ENCODE results near the gene POLR1F. TPM values are rescaled to one million over a fixed set of nuclear protein-coding genes. Genes with fewer than 3 reads are reported as not detected.

POLR1F gene
- total RNA-seq, 1 experiment from 2014 or later: 21.1 TPM

- ChIA-PET CTCF (interaction anchor here (1.8 kb wide), 1 partner anchor 429 kb away, joined by 5 read pairs; no protein-coding TSS in a partner anchor), RAD21 (ENCODE audit: low non-redundant PET in 1 of 2, low total read pairs in 2 of 2, uncharacterized antibody in 2 of 2, unreplicated experiment in 2 of 2) (no interaction called here), POLR2A (no interaction called here)
- no peak overlapping the region for H3K4me2 ChIP-seq (ENCODE audit: low read length)
- H3K79me2 ChIP-seq (ENCODE audit: insufficient read depth, low read length): no peaks in the 10 kb centered on the region
- ATAC-seq: no peak
- H3K9ac ChIP-seq (ENCODE audit: low read length): no peak overlapping the region
- H4K20me1 ChIP-seq (ENCODE audit: insufficient read depth): no peaks in the 10 kb centered on the region
- H3K9me2 ChIP-seq (ENCODE audit: insufficient read depth): no peaks in the 10 kb centered on the region
- no peaks in the 10 kb centered on the region for H3K27me3 ChIP-seq (ENCODE audit: insufficient read depth, low read length)
- BruUV-seq (replicated peaks): no TSS peak
- intact Hi-C loops (cut with micrococcal nuclease): no loop called here
- H3K9me3 ChIP-seq (ENCODE audit: control insufficient read depth in 1 of 2, insufficient read depth in 1 of 2, low read depth in 1 of 2, low read length in 2 of 2): no peaks in the 10 kb centered on the region
- no peaks in the 10 kb centered on the region for H3K4me1 ChIP-seq (ENCODE audit: control insufficient read depth in 1 of 2, insufficient read depth in 2 of 2, low read length in 2 of 2)
- no peaks in the 10 kb centered on the region for H3K36me3 ChIP-seq (ENCODE audit: control insufficient read depth in 1 of 2, insufficient read depth in 2 of 2, low read length in 2 of 2)
- H2AFZ ChIP-seq (ENCODE audit: low read depth, low read length, poor library complexity, severe bottlenecking): peak overlapping the region; percentile 61
- no peak for DNase-seq (ENCODE audit: low read depth, low spot score)
- no peak overlapping the region for H3K27ac ChIP-seq (ENCODE audit: low read depth, low read length)
- H3K4me3 ChIP-seq (replicated peaks in 1 of 2; ENCODE audit: low read depth in 1 of 2, low read length in 2 of 2): no peak overlapping the region
- no peak for TF ChIP-seq ELF1 (IDR thresholded peaks at IDR 0.05; ENCODE audit: borderline replicate concordance, low read depth)
- no peak for TF ChIP-seq ZNF274 (IDR thresholded peaks at IDR 0.05; ENCODE audit: low read depth, low read length)
- no peak for TF ChIP-seq RAD21 (IDR thresholded peaks at IDR 0.05; ENCODE audit: low read depth)
- TF ChIP-seq POLR2A (IDR thresholded peaks at IDR 0.05; ENCODE audit: borderline replicate concordance, extremely low read depth, insufficient read depth, insufficient read length): no peak
- TF ChIP-seq TCF7L2 (IDR thresholded peaks at IDR 0.05; ENCODE audit: borderline replicate concordance, extremely low read depth, insufficient read depth, insufficient read length): no peak
- no peak for TF ChIP-seq SIN3A (IDR thresholded peaks at IDR 0.05; ENCODE audit: low read depth)
- TF ChIP-seq JUND (IDR thresholded peaks at IDR 0.05): no peak
- no peak for TF ChIP-seq SRF (IDR thresholded peaks at IDR 0.05; ENCODE audit: low read depth)
- no peak for TF ChIP-seq CBX3 (IDR thresholded peaks at IDR 0.05; ENCODE audit: low read depth)
- TF ChIP-seq EZH2 (IDR thresholded peaks at IDR 0.05): no peak
Observed at GRCh38 chr7:19744075-19744474, 35.2 kb upstream of the POLR1F start.

DNA sequence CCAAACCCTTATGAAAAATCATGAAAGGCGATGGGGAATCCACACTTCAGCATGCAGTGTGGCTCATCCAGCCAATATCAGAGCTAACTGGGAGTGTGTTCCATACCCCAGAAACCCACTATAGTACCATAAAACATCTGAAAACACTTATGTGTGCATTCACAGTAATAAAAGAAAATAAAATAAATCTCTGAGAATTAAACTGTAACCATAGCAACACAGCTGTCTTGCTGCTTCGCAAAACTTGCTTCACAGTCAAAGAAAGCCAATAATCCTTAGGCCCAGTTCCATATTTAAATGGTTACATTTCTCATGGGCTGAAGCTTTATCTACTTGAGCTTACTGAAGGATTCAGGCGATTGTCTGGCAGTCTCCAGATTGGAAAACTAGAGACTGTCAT lies 19.9 kb upstream of the POLR1F start:
- Histone ChIP-seq H3K4me1 (ENCODE audit: control insufficient read depth in 1 of 2, insufficient read depth in 2 of 2, low read length in 2 of 2) (no peaks in the 10 kb centered on the region), H3K36me3 (ENCODE audit: control insufficient read depth in 1 of 2, insufficient read depth in 2 of 2, low read length in 2 of 2) (no peaks in the 10 kb centered on the region), H2AFZ (ENCODE audit: low read depth, low read length, poor library complexity, severe bottlenecking) (no peak overlapping the region), H3K27me3 (ENCODE audit: insufficient read depth, low read length) (no peaks in the 10 kb centered on the region), H3K4me3 (replicated peaks in 1 of 2; ENCODE audit: low read depth in 1 of 2, low read length in 2 of 2) (no peak overlapping the region), H3K27ac (ENCODE audit: low read depth, low read length) (no peak overlapping the region), H3K9me2 (ENCODE audit: insufficient read depth) (no peaks in the 10 kb centered on the region), H3K79me2 (ENCODE audit: insufficient read depth, low read length) (no peaks in the 10 kb centered on the region), H4K20me1 (ENCODE audit: insufficient read depth) (no peaks in the 10 kb centered on the region), H3K4me2 (ENCODE audit: low read length) (no peak overlapping the region), H3K9ac (ENCODE audit: low read length) (no peak overlapping the region), H3K9me3 (ENCODE audit: control insufficient read depth in 1 of 2, insufficient read depth in 1 of 2, low read depth in 1 of 2, low read length in 2 of 2) (no peaks in the 10 kb centered on the region)
- POLR2A ChIA-PET: no interaction called here
- intact Hi-C loops (cut with micrococcal nuclease): no loop called here
- RAD21 ChIA-PET (ENCODE audit: low non-redundant PET in 1 of 2, low total read pairs in 2 of 2, uncharacterized antibody in 2 of 2, unreplicated experiment in 2 of 2): no interaction called here
- no TSS peak for BruUV-seq (replicated peaks)
- ATAC-seq (no peak), DNase-seq (ENCODE audit: low read depth, low spot score) (no peak)
- CTCF ChIA-PET: no interaction called here
- TF ChIP-seq ZBTB33 (IDR thresholded peaks at IDR 0.05; ENCODE audit: extremely low read depth, insufficient replicate concordance, low read length) (no peak), RAD21 (IDR thresholded peaks at IDR 0.05; ENCODE audit: low read depth) (no peak), FOSL1 (IDR thresholded peaks at IDR 0.05; ENCODE audit: low read depth) (no peak), SP1 (IDR thresholded peaks at IDR 0.05; ENCODE audit: low read depth) (no peak), JUND (IDR thresholded peaks at IDR 0.05) (no peak), CBX3 (IDR thresholded peaks at IDR 0.05; ENCODE audit: low read depth) (no peak), POLR2A (IDR thresholded peaks at IDR 0.05; ENCODE audit: borderline replicate concordance, extremely low read depth, insufficient read depth, insufficient read length) (no peak), TCF7L2 (IDR thresholded peaks at IDR 0.05; ENCODE audit: borderline replicate concordance, extremely low read depth, insufficient read depth, insufficient read length) (no peak), CEBPB (IDR thresholded peaks at IDR 0.05; ENCODE audit: low read depth) (no peak), YY1 (IDR thresholded peaks at IDR 0.05; ENCODE audit: extremely low read depth, insufficient replicate concordance, low read depth, low read length) (no peak)
- TF ChIP-seq, protein P1, sequence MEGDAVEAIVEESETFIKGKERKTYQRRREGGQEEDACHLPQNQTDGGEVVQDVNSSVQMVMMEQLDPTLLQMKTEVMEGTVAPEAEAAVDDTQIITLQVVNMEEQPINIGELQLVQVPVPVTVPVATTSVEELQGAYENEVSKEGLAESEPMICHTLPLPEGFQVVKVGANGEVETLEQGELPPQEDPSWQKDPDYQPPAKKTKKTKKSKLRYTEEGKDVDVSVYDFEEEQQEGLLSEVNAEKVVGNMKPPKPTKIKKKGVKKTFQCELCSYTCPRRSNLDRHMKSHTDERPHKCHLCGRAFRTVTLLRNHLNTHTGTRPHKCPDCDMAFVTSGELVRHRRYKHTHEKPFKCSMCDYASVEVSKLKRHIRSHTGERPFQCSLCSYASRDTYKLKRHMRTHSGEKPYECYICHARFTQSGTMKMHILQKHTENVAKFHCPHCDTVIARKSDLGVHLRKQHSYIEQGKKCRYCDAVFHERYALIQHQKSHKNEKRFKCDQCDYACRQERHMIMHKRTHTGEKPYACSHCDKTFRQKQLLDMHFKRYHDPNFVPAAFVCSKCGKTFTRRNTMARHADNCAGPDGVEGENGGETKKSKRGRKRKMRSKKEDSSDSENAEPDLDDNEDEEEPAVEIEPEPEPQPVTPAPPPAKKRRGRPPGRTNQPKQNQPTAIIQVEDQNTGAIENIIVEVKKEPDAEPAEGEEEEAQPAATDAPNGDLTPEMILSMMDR (IDR thresholded peaks at IDR 0.05 in 2 of 3, conservative IDR thresholded peaks at IDR 0.05 in 1 of 3; ENCODE audit: borderline replicate concordance in 1 of 3, insufficient read depth in 1 of 3, low read depth in 2 of 3, low read length in 2 of 3): no peak
- TF ChIP-seq, protein P2, sequence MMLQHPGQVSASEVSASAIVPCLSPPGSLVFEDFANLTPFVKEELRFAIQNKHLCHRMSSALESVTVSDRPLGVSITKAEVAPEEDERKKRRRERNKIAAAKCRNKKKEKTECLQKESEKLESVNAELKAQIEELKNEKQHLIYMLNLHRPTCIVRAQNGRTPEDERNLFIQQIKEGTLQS (IDR thresholded peaks at IDR 0.05): no peak
- TF ChIP-seq, protein P3, sequence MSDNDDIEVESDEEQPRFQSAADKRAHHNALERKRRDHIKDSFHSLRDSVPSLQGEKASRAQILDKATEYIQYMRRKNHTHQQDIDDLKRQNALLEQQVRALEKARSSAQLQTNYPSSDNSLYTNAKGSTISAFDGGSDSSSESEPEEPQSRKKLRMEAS (IDR thresholded peaks at IDR 0.05): no peak
